Epithelial cell of esophagus (primary cell): ENCODE measurements around the gene LRRC70.

Experiments
- DNase-seq: peaks from one replicate; pipeline ENCODE4 v3.0.0; 2010; ENCODE audit warnings: low read depth
- H3K4me3 ChIP-seq: 2 replicates; pipeline ENCODE4 v1.5.1; 2011; ENCODE audit warnings: mild to moderate bottlenecking, low read length, control low read depth
- TF ChIP-seq, protein P1 (sequence below): IDR thresholded peaks from 2 replicates; pipeline ENCODE4 v1.5.1; 2011; ENCODE audit warnings: low read depth, mild to moderate bottlenecking, low read length, control low read depth, inconsistent platforms; ENCODE audit not compliant: insufficient read depth; ENCODE audit errors: missing control alignments

LRRC70 gene, protein sequence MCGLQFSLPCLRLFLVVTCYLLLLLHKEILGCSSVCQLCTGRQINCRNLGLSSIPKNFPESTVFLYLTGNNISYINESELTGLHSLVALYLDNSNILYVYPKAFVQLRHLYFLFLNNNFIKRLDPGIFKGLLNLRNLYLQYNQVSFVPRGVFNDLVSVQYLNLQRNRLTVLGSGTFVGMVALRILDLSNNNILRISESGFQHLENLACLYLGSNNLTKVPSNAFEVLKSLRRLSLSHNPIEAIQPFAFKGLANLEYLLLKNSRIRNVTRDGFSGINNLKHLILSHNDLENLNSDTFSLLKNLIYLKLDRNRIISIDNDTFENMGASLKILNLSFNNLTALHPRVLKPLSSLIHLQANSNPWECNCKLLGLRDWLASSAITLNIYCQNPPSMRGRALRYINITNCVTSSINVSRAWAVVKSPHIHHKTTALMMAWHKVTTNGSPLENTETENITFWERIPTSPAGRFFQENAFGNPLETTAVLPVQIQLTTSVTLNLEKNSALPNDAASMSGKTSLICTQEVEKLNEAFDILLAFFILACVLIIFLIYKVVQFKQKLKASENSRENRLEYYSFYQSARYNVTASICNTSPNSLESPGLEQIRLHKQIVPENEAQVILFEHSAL

DNA sequence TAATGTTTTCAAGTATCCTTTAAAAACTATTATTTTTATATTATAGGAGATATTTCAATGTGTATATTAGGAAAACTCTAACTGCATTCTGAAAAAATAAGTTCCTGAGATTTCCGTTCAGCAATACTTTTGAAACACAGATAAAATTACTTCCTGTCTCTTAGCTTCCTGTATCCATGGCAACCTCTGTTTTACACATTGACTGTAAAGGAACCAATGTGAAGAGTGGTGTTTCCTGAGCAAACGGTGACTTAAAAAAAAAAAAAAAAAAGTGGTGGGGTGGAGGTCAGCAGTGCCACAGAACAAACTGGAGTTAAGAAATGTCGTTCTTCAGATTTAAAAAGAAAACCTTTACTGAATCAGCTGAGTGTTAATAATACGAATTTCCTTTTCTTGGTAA is at the start of gene LRRC70:
Gene LRRC70, plus strand, starts transcription at position 280 of the 400 bp plus-strand sequence. CDS start 620 bp downstream, outside the sequence.
- H3K4me3 ChIP-seq: no peak within 1 kb of the TSS
- TF ChIP-seq, protein P1, sequence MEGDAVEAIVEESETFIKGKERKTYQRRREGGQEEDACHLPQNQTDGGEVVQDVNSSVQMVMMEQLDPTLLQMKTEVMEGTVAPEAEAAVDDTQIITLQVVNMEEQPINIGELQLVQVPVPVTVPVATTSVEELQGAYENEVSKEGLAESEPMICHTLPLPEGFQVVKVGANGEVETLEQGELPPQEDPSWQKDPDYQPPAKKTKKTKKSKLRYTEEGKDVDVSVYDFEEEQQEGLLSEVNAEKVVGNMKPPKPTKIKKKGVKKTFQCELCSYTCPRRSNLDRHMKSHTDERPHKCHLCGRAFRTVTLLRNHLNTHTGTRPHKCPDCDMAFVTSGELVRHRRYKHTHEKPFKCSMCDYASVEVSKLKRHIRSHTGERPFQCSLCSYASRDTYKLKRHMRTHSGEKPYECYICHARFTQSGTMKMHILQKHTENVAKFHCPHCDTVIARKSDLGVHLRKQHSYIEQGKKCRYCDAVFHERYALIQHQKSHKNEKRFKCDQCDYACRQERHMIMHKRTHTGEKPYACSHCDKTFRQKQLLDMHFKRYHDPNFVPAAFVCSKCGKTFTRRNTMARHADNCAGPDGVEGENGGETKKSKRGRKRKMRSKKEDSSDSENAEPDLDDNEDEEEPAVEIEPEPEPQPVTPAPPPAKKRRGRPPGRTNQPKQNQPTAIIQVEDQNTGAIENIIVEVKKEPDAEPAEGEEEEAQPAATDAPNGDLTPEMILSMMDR: no peak
- DNase-seq: no peak

DNA sequence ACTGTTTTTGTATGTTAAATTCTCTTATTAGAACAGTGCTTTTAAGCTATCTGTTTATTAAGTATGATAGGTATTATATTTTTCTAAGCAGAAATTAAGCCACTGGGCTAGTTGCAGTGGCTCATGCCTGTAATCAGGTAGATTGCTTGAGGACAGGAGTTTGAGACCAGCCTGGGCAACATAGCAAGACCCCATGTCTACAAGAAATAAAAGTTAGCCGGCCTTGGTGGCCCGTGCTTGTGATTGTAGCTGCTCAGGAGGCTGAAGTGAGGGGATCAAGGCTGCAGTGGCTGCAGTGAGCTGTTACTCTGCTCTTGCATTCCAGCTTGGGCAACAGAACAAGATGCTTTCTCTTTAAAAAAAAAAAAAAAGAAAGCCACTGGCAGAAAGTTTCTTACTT is 45.0 kb upstream of the LRRC70 start:
- TF ChIP-seq, protein P1: no peak
- no peak for DNase-seq

DNA sequence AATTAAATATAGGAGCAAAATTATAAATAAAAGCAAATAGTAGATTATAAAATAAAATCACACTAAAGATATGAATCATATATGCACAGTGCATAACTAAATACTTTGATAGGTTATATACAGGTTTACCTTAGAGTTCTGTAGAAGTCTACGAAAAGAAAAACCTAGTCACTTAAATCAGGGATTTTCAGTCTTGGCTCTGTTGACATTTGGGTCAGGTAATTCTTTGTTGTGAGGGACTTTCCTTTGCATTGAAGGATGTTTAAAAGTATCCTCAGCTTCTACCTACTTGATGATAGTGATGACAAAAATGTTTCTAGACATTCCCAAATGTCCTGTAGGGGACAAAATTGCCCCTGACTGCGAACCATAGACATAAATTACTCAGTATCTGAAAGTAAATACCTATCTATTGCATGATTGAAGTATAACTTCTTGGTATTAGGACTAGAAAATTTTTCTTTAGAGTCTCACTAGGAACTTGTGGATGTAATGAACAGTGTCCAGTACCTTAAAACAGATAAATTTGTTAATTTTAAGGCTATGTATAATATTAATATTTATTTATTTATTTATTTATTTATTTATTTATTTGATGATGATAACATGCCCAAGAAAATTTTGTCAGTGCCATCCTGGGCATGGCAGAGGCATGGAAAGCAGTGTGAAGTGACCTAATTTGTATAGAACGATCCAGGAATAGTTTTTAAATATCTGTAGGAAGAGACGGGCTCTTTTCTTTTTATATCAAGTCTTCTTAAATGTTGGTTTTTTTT is 44.0 kb upstream of the LRRC70 start:
- DNase-seq: no peak
- H3K4me3 ChIP-seq: no peak overlapping the region
- TF ChIP-seq, protein P1: no peak

More for the DNA sequence above, 45.0 kb upstream of the LRRC70 start:
- no peak overlapping the region for H3K4me3 ChIP-seq

DNA sequence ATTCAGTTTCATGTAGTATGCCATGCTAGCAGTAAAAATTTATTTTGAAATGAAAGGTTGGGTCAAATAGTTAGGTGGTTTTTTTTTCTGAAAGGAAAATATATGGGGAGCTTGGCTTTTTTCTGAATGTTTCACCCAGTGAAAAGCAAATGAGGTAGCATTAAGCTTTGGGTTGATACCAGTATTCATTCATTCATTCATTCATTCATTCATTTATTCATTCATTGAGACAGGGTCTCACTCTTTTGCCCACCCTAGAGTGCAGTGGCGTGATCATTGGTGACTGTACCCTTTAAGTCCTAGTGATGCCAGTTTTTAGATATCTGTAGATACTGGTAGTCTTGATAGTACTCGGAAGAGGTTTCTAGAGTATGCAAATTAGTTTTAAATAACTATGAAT is 42.4 kb upstream of the LRRC70 start:
- TF ChIP-seq, protein P1: no peak
- DNase-seq: no peak
- no peak overlapping the region for H3K4me3 ChIP-seq

DNA sequence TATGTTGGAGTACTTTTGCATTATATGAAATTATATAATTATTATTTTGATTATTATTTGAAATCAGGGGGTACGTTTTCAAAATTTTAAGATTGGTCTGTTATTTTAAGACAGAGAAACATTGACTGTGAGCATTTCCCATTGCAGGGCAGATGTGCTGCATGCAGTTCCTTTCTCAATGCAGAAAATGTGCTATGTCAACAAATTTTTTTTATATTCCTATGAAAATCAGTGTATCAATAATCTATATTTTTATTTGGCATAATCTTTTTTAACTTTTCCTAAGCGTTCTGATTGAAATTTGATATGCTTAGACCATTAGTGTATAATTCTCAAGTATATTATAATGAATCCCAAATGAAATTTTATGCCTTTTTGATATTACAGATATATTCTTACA is 41.8 kb upstream of the LRRC70 start:
- TF ChIP-seq, protein P1: no peak
- H3K4me3 ChIP-seq: no peak overlapping the region
- no peak for DNase-seq

GRCh38 chr5:62538017-62538942 is 40.3 kb upstream of the LRRC70 start:
- H3K4me3 ChIP-seq: no peak overlapping the region
- peak; percentile 84 for DNase-seq
- TF ChIP-seq, protein P1: no peak
